ENCODE measurements around the gene ARHGAP12.

The ARHGAP12 gene

GRCh38 chr10:31757831-31758230, 170.8 kb downstream of the ARHGAP12 start:
- TF ChIP-seq ZNF274 (IDR thresholded peaks at IDR 0.05; ENCODE audit: low read depth, low read length): no peak

GRCh38 chr10:31757386-31757791, 171.2 kb downstream of the ARHGAP12 start:
- H3K4me3 ChIP-seq (ENCODE audit: low read length): no peak overlapping the region
- no peak for TF ChIP-seq ZNF274 (IDR thresholded peaks at IDR 0.05; ENCODE audit: low read depth, low read length)

More at GRCh38 chr10:31757831-31758230, 170.8 kb downstream of the ARHGAP12 start:
- H3K4me3 ChIP-seq (ENCODE audit: low read length): no peak overlapping the region

GRCh38 chr10:31756729-31757110, 171.9 kb downstream of the ARHGAP12 start:
- no peak overlapping the region for H3K4me3 ChIP-seq (ENCODE audit: low read length)
- TF ChIP-seq ZNF274 (IDR thresholded peaks at IDR 0.05; ENCODE audit: low read depth, low read length): no peak

- H3K4me3 ChIP-seq (ENCODE audit: low read length): no peak overlapping the region
- no peak for TF ChIP-seq ZNF274 (IDR thresholded peaks at IDR 0.05; ENCODE audit: low read depth, low read length)
Observed at GRCh38 chr10:31756101-31756728, 172.4 kb downstream of the ARHGAP12 start.

All from GM08714 (cell line).